Renal pelvis (tissue), 3 donors: ENCODE measurements around the gene PPDPF. TPM values are rescaled to one million over a fixed set of nuclear protein-coding genes. Genes with fewer than 3 reads are reported as not detected.

ENCODE experiments used
- polyA plus RNA-seq, 3 donors: library from polyadenylated mRNA; unstranded; fragments of 120-200 nt; gene quantifications; one replicate each; pipeline ENCODE4 v1.2.1, GENCODE V29; 2013; ENCODE audit not compliant: insufficient read length in 3 of 3

PPDPF gene
- polyA plus RNA-seq, 3 donors: 285 to 420 (median 332) TPM

Other genes starting within 250 kb of the PPDPF start
- 10 to 100 TPM; 72.4 to 83.1 (median 77.7) TPM for gene ARFGAP1, start 248.0 kb upstream of the PPDPF start, polyA plus RNA-seq
- 1 to 10 TPM in 2 of 3 donors, under 1 TPM in 1; 0.95 to 1.2 (median 1.1) TPM for gene COL20A1, start 227.6 kb upstream of the PPDPF start, polyA plus RNA-seq
- 10 to 100 TPM in 2 of 3 donors, 1 to 10 TPM in 1; 8.6 to 23.6 (median 19.1) TPM for gene CHRNA4, start 159.4 kb upstream of the PPDPF start, polyA plus RNA-seq
- gene KCNQ2, start 48.1 kb upstream of the PPDPF start, polyA plus RNA-seq: 1 to 10 TPM; 7.1 to 8.9 (median 8.1) TPM
- 1 to 10 TPM in 2 of 3 donors, under 1 TPM in 1; 0.96 to 2.4 (median 1.2) TPM for gene EEF1A2, start 21.7 kb upstream of the PPDPF start, polyA plus RNA-seq
- 1 to 10 TPM in 2 of 3 donors, under 1 TPM in 1; 0.80 to 1.7 (median 1.2) TPM for gene PTK6, start 16.6 kb downstream of the PPDPF start, polyA plus RNA-seq
- under 1 TPM; 0.19 to 0.26 (median 0.26) TPM for gene SRMS, start 27.0 kb downstream of the PPDPF start, polyA plus RNA-seq
- 1 to 10 TPM in 2 of 3 donors, under 1 TPM in 1; 0.83 to 1.9 (median 1.3) TPM for gene FNDC11, start 33.4 kb downstream of the PPDPF start, polyA plus RNA-seq
- gene HELZ2, start 53.5 kb downstream of the PPDPF start, polyA plus RNA-seq: 10 to 100 TPM; 12.4 to 16.8 (median 12.9) TPM
- gene GMEB2, start 106.3 kb downstream of the PPDPF start, polyA plus RNA-seq: 10 to 100 TPM; 12.4 to 14.2 (median 12.8) TPM
- 10 to 100 TPM; 28.6 to 38.0 (median 32.7) TPM for gene STMN3, start 132.7 kb downstream of the PPDPF start, polyA plus RNA-seq
- gene RTEL1, start 137.5 kb downstream of the PPDPF start, polyA plus RNA-seq: 10 to 100 TPM; 17.6 to 23.8 (median 19.1) TPM
- 1 to 10 TPM; 2.8 to 2.9 (median 2.8) TPM for gene TNFRSF6B, start 175.9 kb downstream of the PPDPF start, polyA plus RNA-seq
- gene ARFRP1, start 187.2 kb downstream of the PPDPF start, polyA plus RNA-seq: 10 to 100 TPM; 33.8 to 39.7 (median 37.2) TPM
- gene ZGPAT, start 187.3 kb downstream of the PPDPF start, polyA plus RNA-seq: 10 to 100 TPM; 24.2 to 28.9 (median 24.8) TPM
- gene LIME1, start 215.9 kb downstream of the PPDPF start, polyA plus RNA-seq: 10 to 100 TPM; 11.8 to 13.4 (median 12.4) TPM
- gene SLC2A4RG, start 219.0 kb downstream of the PPDPF start, polyA plus RNA-seq: 100 to 1,000 TPM; 107 to 147 (median 140) TPM